Muscle of back (tissue), 13 donors: ENCODE results near the gene TAF13. TPM values are rescaled to one million over a fixed set of nuclear protein-coding genes. Genes with fewer than 3 reads are reported as not detected.

Source experiments
- DNase-seq, 3 donors: peaks; one replicate each; pipeline versions ENCODE4 v3.0.0 to v3.0.0-alpha.2; 2013
- long read RNA-seq, 9 donors: transcript quantifications; one replicate each; lab custom pipeline, GENCODE V29; 2026
- polyA plus RNA-seq, 10 donors: library from polyadenylated mRNA; unstranded; fragments of 120-200 nt; gene quantifications; one replicate each; pipeline ENCODE4 v1.2.1, GENCODE V29; 2013; ENCODE audit not compliant: insufficient read length in 10 of 10

TAF13 gene
- 10 to 100 TPM; 41.3 to 53.9 (median 49.9) TPM for polyA plus RNA-seq
- long read RNA-seq, donor 1, partial matches to known transcripts: 0 of 3 reads
- long read RNA-seq, donor 1, other reads (novel, unspliced or antisense): 0 of 3 reads
- long read RNA-seq, donor 2: 0 reads
- long read RNA-seq, donor 3: 0 reads
- long read RNA-seq, donor 4, transcript TAF13-201 (4 exons, 813 nt): major isoform, 6 of 6 reads
- long read RNA-seq, donor 4, partial matches to known transcripts: 0 of 6 reads
- long read RNA-seq, donor 4, other reads (novel, unspliced or antisense): 0 of 6 reads
- long read RNA-seq, donor 5, partial matches to known transcripts: 11 of 14 reads
- long read RNA-seq, donor 5, other reads (novel, unspliced or antisense): 0 of 14 reads
- long read RNA-seq, donor 6, partial matches to known transcripts: 0 of 2 reads
- long read RNA-seq, donor 6, other reads (novel, unspliced or antisense): 0 of 2 reads
- long read RNA-seq, donor 7, partial matches to known transcripts: 9 of 10 reads
- long read RNA-seq, donor 7, other reads (novel, unspliced or antisense): 0 of 10 reads
- long read RNA-seq, donor 8, partial matches to known transcripts: 0 of 3 reads
- long read RNA-seq, donor 8, other reads (novel, unspliced or antisense): 0 of 3 reads
- long read RNA-seq, donor 9: 0 reads

DNA sequence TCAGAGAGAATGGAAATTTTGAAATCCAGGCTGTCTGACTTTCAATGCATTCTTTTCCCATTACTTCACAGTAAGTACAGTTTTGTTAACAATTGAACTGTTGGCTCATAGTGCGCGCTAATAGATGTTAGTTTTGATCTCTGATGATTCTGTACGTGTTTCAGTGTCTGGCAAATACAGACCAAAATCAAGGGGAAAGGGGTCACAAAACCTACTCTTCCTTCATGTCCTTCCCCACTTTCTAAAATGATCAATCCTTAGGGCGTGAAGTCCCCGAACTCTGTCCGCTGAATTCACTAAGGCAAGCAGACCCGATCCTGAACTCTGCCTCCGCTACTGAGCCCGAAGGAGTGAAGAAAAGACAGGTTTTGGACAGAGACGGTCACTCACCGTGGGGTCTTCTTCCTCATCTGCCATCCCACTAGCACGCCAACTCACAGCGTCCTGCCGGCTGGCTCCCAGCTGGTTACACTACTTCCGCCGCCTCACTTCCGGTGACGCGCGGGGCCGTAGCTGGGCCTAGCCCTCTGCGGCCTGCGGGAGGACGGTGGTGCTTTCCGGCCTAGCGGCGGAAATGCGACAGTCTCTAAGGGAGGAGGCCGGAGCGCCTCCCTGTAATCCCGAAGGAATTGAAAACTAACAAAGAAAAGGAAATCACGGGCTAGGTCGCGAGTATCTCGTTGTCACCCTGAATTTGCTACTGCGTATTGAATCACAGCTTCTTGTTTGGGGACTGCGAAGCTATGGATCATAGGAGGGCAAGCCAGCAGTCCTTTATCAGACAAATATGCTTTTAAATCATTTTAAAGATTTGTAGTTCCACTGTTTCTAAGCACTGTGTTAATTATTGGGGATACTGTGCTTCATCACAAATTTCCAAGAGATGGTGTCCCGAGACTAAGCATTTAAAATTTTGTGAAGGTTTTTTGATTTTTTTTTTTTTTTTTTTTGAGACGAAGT lies at the start of gene TAF13:
TAF13 (minus strand) TSS at position 473 of the 960 bp plus-strand sequence; CDS start at position 417, 56 bp downstream.
- peak; percentile 95 to 98 (median 96) for DNase-seq

DNA sequence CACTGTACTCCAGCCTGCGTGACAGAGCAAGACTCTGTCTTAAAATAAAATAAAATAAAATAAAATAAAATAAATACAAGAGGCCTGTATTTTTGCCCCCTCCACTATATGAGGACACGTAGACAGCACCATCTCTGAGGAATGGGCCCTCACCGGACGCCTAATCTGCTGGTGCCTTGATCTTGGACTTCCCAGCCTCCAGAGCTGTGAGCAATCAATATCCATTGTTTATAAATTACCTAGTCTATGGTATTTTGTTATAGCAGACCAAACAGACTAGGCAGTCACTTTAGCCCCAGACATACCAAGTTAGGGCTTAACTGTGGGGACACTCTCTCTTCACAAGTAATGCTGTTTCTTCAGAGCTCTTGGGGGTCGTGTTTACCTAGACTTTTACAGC lies 44.6 kb upstream of the TAF13 start:
- DNase-seq: no peak

- no peak for DNase-seq
These were observed 42.3 kb upstream of the TAF13 start for GRCh38 chr1:109118089-109118488.

- no peak for DNase-seq
These were observed 40.5 kb upstream of the TAF13 start for GRCh38 chr1:109116286-109116685.

DNA sequence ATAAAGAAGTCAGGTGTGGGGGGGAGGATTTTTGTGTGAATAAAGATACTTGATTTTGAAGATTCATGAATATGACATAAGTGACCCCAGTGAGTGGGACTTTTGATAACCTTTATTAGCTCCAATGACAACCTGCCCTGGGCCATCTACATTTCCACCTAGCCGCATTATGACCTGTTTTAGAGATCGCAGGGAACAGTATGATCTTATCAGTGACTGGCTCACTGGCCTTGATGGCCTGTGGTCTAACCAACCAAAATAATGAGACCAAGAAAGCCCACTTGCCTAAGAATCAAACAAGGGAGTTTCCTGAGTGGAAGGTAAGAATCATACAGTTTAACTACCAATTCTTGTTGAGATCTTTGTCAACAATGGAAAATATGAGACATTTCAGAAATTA lies 39.9 kb upstream of the TAF13 start:
- no peak for DNase-seq

GRCh38 chr1:109114342-109114674 lies 38.5 kb upstream of the TAF13 start:
- no peak for DNase-seq

DNA sequence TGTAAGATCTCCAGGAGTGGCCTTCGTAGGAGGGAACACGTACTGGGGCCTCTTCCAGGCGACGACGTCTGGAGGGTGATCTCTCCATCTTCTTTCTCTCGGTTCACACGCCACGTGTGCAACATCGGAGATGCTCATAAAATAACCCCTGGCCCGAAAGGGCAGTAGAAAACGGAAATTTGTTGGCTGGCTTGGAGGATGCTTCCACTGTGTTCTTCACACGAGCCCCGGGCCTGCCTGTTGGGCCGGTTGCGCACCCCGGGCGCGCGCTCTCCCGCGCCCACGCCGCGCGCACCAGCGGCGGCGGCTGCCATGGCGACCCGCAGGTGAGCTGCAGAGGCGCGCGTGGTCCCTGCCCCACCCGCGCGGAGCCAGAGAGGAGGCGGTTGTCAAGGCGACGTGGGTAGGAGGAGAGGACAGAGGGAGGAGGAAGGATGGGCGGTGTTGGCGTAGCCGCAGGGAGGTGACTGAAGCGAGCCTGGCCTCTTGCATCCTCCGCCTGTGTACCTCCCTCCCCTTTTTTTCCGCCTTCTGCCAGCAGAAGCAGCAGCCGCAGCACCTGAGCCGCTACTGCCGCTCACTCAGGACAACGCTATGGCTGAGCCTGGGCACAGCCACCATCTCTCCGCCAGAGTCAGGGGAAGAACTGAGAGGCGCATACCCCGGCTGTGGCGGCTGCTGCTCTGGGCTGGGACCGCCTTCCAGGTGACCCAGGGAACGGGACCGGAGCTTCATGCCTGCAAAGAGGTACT lies 38.0 kb upstream of the TAF13 start, which contains the start of gene ELAPOR1:
ELAPOR1 (plus strand) TSS at position 526 of the 752 bp plus-strand sequence; CDS start at position 595, 69 bp downstream.
- DNase-seq: peak in 1 of 3 donors; percentile 74

- DNase-seq: peak; percentile 82 to 89 (median 85)
These were observed 37.0 kb upstream of the TAF13 start for GRCh38 chr1:109112652-109113285.

DNA sequence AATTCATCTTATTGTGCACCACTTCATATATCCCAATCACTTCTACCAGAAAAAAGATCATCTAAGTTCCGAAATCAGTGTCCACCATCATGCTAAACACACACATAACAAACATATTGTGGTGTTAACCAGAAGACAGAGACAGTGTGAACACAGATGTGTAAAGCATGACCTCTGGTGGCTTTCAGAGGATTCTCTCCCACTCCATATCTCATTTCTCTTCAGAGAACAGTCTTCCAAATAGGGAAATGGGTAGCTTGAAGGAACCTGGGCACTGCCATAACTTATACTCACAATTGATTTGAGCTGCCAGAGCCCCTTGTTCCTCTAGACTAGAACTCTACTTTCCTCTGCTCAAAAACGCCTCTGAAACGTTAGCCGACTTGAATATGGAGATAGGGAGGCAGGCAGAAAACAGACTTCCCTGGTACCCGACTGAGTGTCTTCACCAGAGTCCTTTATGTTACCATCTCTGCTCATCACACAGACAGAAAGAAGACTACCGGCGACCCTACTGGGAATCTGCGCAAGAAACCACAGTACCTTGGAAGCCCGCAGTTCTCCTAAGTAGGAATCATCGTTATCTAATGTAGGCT lies 36.4 kb upstream of the TAF13 start:
- DNase-seq: peak in 2 of 3 donors; percentile 21 to 63

DNA sequence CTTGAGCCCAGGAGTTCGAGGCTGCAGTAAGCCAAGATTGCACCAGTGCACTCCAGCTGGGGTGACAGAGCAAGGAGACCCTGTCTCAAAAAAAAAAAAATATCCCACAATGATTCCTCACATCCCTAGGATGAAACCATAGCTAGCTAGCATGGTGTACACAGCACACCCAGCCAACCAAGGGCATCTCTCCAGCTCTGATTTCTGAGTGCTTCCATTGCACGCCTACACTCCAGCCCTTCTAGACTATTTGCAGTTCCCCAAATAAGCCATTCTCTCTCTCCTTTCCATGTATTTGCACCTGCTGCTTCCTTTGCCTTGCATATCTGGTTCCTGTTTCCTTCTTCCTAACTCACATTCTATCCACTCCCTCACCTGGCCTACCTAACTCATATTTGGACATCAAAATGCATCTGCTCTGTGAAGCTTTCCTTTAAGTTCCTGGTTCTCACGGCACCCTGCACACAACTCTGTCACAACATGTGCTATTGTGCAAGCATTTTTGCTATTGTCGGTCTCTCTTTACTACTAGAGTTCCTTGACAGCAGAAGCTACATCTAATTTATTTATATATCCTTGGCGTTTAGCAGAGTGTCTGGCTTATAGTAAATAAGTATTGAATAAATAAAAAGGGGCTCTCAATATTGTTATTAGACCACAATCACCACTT lies 35.7 kb upstream of the TAF13 start:
- no peak for DNase-seq

GRCh38 chr1:109109906-109110305 lies 34.1 kb upstream of the TAF13 start:
- no peak for DNase-seq

DNA sequence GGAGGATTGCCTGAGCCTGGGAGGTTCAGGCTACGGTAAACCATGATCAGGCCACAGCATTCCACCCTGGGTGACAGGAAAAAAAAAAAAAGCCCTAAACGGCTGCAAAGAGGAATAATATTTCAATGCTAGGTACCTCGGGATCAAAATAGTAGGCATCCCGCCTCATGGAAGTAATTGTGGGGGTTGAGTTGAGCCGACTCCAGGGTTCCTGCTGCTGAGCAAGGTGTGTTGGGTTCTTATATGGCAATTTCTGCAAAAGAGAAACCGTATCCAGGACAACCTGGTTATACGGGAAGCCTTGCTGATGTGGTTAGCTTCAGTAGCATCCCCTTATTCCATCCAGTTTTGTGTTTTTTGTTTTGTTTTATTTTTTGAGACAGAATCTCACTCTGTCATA lies 32.0 kb upstream of the TAF13 start:
- DNase-seq: no peak

- no peak for DNase-seq
These were observed 30.1 kb upstream of the TAF13 start for GRCh38 chr1:109105881-109106280.

DNA sequence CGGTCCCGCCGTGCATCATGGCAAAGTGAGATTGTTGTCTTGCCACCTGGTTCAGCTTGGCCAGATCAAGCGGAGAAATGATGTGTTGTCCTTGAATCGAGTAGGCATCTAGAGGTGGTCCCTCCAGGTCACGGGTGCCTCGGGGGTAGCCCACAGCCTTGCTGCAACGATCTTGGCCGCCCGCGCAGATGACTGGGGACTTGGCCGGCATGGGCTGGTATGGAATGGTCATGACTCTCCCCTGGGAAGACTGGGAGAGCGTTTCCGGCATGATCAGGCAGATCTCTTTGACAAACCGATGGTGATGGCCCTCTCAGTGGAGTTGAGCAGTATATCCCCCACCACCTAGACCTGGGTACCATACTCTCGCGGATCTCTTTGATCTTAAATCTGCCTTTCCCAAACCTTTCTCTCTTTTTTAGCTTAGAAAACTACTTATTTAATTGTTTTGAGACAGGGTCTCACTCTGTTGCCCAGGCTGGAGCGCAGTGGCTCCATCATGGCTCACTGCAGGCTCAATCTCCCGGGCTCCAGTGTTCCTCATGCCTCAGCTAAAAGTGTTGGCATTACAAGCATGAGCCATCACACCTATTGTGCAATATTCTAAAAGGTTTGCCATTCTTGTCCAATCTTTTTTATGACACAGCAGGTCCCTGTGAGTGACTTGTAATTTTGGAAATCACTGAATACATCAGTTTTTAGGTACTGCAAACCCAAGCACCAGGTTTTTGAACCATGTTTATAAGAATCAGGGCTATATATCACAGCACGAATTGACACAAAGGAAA lies 28.8 kb upstream of the TAF13 start:
- no peak for DNase-seq

GRCh38 chr1:109099938-109100773 lies 24.4 kb upstream of the TAF13 start:
- DNase-seq: peak; percentile 97 to 98 (median 97)

- DNase-seq: no peak
These were observed 20.3 kb upstream of the TAF13 start for GRCh38 chr1:109096120-109096519.

DNA sequence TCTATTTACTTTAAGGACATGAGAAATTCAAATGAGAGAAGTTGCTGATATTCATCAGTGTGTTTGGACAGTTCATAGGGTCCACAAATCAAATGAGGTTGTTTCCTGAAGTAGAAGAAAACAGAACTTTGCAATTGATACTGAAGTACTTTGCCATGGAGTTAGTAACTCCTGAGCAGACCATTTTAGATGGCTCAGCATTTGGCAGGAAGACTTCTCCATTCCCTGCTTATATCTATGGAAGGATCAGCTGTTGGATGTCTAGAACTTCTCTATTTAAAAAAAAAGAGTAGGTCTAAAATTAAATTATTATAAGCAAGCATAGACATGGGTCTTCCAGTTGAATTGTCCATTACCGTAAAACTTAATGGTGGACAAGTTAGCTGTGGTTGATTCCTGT lies 19.8 kb upstream of the TAF13 start:
- DNase-seq: no peak

DNA sequence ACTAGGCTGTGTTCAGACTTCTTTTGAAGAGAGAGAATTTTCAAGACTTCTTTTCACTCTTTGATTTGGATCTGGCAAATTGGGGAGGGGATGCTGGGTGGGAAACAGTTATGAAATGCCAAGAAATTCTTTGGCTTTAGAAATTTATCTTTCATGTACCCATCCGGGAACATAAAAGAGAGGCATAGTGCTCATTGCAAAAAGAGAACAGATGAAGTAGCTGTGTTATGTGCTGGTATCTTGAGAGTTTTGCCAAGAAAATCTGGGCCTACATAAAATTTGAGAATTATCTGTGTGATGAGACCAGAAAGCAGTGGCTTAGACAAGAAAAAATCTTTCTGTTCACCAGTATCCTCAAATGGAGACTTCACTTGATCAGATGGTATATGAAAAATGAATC lies 19.1 kb upstream of the TAF13 start:
- DNase-seq: no peak
